RCC 7860 (cell line): Measurements from ENCODE around the gene FAM227B.
A peak's percentile ranks its signal among the peaks of the same experiment; 100 is the strongest.
"Not testable (repeated sequence)": the region's sequence is repeated elsewhere in the genome, so short reads cannot be mapped to it uniquely, and the experiment has no call there.

Experiments
- DNase-seq: peaks from one replicate; pipeline ENCODE4 v3.0.0-alpha.2; 2015; ENCODE audit warnings: low spot score
- FAIRE-seq: peaks from 2 replicates; lab custom pipeline; 2012; peaks lifted over from hg19 to GRCh38; lab: Jason Lieb, UNC

FAM227B gene

DNA sequence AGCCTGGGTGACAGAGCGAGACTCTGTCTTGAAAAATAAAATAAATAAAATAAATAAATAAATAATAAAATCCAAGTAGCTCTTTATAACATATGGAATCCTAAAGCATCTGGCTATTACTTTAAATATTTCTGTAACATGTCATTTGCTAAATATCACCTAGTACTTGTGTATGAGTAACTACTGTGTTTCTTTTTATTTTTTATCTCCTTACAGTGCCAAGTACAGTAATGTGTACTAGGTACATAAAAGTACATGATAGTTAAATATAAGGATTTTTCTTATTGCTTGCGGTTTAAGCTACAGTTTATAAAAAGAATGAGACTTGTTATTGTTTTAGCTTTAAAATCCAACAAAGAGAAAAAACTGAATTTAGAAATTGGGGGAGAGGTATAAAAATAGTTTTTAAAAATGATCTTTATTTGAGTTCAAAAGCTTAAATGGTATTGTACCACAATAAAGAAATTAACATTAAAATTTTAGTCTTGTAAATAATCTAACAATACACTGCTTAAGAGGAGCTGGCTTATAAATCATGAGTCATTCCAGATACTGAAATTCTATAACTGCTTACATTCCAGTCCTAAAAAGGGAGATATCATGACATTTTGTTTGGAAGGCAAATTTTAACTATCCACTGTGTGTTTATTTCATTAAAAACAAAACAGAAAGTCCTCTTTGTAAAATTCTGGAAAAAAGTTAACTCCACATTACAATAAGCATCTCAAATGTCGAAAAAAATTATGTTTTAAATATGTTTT is 124.4 kb downstream of the FAM227B start:
- no peak for FAIRE-seq

DNA sequence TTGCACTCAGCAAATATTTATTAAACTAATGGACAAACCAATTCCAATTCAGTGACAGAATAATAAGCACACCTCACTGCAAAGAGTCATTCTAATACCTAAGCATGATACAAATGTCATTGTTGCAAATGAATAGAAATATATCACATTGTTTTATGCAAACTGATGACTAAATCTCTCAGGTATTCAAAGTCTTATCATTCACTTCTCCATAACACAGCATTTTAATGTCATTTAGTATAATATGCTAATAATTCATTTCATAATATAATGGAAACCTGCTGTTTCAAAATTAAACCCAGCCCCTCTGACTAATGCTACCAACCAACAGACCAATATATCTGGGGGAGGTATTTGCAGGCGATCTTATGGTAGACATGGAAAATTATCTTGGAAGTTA is 125.8 kb downstream of the FAM227B start:
- DNase-seq (no peak), FAIRE-seq (no peak)

More for the DNA sequence above, 124.4 kb downstream of the FAM227B start:
- no peak for DNase-seq

DNA sequence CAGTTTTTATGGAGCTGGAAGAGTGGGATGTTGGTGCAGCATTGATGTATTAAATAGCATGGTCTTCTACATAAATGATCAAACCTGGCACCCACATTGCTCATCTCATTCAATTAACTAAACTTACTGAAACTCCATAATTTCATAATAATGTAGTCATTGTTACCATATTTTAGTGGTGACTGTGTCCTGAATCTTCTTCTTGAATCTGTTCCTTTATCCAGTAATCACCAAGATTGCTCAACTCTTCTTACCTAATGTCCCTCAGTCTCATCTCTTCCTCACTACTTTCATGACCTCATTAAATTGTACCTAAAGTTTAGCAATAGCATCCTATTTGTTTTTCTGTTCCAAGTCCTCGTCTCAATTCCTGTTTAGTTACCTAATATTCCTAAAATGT is 127.8 kb downstream of the FAM227B start:
- FAIRE-seq, result no peak
- DNase-seq, result no peak

GRCh38 chr15:49492151-49492550 is 128.5 kb downstream of the FAM227B start:
- no peak for FAIRE-seq
- DNase-seq, result no peak

DNA sequence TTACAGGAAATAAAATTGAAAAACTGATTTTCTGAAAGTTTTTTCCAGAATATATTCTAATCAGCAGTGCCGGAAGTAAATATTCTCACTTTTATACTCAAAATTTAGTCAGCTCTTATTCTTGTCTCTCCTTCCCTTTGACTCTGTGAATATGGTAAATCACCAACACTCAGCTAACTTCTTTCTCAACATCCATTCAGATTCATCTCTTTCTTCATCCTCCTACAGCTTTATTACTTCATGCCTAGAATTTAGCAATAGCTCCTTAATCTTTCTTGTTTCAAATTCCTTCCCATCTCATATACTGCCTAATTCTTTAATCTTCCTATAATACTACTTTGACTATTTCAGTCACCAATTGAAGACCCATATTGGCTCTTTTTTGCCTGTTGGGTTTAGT is 129.7 kb downstream of the FAM227B start:
- DNase-seq, result no peak
- FAIRE-seq, result no peak

DNA sequence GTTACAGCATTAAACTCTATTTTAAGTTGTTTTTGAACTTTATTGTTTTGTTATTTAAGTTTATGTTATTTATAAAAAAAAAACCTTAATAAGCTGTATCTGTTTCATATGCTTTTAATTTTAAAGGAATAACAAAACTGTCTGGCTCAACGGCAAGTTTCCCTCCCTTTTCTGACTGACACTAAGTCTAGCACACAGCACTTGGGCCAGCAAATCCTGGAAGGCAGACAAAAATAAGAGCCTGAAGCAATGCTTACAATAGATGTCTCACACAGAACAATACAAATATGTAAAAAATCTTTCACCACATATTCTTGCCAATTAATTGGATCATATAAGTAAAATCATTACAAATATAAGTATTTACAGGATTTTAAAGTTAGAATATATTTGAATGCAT is 135.2 kb downstream of the FAM227B start:
- FAIRE-seq, DNase-seq: not testable (repeated sequence)

GRCh38 chr15:49478982-49479381 is 141.6 kb downstream of the FAM227B start:
- not testable (repeated sequence) for DNase-seq, FAIRE-seq

DNA sequence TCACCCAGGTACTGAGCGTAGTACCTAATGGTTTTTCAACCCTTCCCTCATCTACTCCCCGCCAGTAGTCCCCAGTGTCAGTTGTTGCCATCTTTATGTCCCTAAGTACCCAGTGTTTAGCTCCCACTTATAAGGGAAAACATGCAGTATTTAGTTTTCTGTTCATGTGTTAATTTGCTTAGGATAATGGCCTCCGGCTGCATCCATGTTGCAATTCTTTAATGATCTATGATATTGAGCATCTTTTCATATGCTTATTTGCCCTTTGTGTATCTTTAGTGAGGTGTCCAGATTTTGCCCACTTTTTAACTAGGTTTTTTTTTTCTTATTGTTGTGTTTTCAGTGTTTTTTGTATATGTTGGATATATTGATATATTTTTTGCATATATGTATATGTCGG is 142.6 kb downstream of the FAM227B start:
- not testable (repeated sequence) for FAIRE-seq, DNase-seq

DNA sequence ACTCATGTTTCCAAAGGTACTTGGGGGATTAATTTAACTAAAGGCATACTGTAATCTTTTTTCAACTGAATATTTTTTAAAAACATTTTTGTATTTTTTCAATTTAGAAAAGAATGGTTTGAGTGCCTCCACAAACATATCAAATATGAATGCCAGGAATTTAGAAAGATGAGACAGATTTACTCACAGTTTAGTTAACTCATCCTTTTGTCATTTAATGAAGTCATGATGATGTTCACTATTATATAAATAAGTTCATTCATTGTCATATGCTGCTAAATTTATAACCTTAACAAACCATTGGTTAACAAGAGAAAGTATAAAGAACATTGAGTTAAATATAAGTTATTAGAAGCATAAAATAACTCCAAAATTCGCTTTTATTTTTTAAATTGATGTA is 147.6 kb downstream of the FAM227B start:
- FAIRE-seq (peak; percentile 29), DNase-seq (no peak)

DNA sequence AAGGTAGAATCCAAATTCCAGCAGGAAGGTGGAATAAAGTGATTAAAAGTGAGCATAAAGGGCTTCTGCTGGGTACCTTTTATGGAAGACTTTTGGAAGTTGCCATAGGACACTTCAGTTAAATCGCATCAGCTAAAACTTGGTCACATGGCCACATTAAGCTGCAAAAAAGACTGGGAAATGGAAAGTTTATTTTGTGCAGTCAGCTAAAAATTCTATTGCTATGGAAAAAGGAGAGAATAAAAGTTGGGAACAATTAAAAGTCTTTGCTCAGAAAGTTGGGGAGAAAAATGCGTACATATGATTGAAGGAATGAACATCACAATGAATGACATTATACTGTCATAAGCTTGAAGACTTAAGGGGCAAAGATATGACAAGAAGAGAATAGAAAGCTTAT is 148.3 kb downstream of the FAM227B start:
- FAIRE-seq, result no peak

GRCh38 chr15:49471733-49472132 is 148.9 kb downstream of the FAM227B start:
- no peak for FAIRE-seq
- no peak for DNase-seq

More for the DNA sequence above, 148.3 kb downstream of the FAM227B start:
- DNase-seq, result no peak

DNA sequence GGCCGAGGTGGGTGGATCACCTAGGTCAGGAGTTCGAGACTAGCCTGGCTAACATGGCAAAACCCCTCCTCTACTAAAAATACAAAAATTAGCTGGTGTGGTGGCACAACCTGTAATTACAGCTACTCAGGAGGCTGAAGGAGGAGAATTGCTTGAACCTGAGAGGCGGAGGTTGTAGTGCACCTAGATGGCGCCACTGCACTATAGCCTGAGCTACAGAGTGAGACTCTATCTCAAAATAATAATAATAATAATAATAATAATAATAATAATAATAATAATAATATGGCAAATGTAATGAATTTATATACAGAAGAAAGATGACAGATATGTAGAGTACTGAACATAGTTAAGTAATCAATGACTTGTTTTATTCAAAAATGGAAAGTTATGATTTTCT is 149.4 kb downstream of the FAM227B start:
- DNase-seq, result not testable (repeated sequence)

GRCh38 chr15:49468481-49468839 is 152.2 kb downstream of the FAM227B start:
- FAIRE-seq (no peak), DNase-seq (no peak)

More for the DNA sequence above, 149.4 kb downstream of the FAM227B start:
- FAIRE-seq, result not testable (repeated sequence)

GRCh38 chr15:49467746-49468480 is 152.7 kb downstream of the FAM227B start:
- no peak for DNase-seq
- no peak for FAIRE-seq

- no peak for DNase-seq
- no peak for FAIRE-seq
These were observed 154.5 kb downstream of the FAM227B start for GRCh38 chr15:49466119-49466518.

- no peak for DNase-seq
- no peak for FAIRE-seq
These were observed 156.1 kb downstream of the FAM227B start for GRCh38 chr15:49464522-49464921.

- no peak for FAIRE-seq
- no peak for DNase-seq
These were observed 158.3 kb downstream of the FAM227B start for GRCh38 chr15:49462232-49462844.

DNA sequence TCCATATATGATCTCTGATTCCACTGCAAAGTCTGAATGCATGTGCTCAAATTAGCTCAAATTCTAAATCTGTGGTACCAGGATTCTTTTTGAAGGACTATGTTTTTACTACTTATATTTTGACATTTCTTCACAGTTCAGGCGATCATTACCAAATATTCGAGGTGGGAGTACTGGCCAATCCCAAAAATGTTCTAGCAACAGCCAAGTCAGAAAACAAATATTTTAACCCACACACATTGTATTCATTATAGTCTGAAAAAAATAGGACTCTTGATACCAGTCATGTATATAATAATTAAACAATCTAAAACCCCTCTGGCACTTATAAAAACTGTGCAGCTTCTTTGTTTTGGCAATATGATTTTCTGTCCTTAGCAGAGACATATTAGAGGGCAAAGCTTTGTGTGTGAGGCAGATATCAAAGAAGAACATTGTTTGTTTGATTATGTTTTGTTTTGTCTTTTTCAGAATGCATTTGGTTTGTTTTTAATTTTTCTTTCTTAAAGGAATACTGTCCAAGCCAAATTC is 160.1 kb downstream of the FAM227B start:
- FAIRE-seq, result no peak
- no peak for DNase-seq

- FAIRE-seq, result no peak
- no peak for DNase-seq
These were observed 162.5 kb downstream of the FAM227B start for GRCh38 chr15:49458145-49458544.

- FAIRE-seq, result no peak
- DNase-seq, result no peak
These were observed 164.5 kb downstream of the FAM227B start for GRCh38 chr15:49456166-49456565.

DNA sequence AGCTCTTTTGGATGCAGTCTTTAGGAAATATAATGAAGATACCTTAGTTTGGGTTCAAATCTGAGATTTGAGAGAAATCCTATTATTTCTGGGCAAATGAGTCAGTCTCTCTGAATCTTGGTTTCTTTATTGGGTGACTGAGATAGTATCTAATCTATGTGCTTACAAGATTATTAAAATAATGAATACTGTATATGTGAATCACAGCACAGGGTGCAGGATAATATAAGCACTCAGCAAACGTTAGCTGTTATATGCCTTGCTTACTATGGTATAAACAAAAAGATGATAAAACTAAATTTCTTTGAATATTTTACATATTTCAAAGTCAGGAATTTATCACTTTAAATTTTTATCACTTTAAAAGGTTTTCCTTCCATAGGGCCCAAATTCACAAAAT is 168.0 kb downstream of the FAM227B start:
- DNase-seq (no peak), FAIRE-seq (no peak)
